ENCODE measurements around the gene ANKRD52.

Gene ANKRD52

GRCh38 chr12:56237552-56237951, 20.6 kb downstream of the ANKRD52 start:
- no peak for DNase-seq

DNA sequence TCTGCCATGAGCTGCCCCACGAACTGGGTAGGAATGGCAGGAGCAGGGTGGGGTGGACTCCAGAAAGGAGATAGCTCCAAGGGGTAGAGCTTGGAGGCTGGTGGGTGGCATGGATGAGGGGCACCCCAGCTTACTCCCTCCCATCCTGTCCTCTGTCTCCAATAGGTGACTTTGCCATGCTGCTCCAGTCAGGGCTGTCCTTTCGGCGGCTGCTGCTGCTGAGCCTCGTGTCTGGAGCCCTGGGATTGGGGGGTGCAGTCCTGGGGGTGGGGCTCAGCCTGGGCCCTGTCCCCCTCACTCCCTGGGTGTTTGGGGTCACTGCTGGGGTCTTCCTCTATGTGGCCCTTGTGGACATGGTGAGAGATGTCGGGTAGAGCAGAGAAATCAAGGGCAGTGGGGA, 21.2 kb downstream of the ANKRD52 start:
- no peak for DNase-seq

DNA sequence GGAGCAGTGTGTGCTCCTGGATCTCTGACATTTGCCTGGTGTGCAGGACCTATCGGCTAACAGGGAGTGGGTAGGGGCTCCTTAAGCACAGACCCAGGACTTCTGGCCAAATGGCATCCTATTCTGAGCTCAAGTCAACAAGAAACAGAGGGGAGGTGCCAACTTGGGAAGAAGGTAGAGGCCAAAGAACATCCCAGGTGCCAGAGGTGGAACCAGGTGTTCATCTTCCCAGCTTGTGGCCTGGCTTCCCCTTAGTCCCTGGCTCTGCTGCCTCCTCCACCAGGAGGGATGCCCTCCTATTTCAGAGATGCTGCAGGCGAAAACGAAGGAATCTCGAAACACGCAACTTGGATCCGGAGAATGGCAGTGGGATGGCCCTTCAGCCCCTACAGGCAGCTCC, 22.1 kb downstream of the ANKRD52 start:
- DNase-seq: no peak

GRCh38 chr12:56234746-56235436, 23.3 kb downstream of the ANKRD52 start:
- no peak for DNase-seq

- DNase-seq: no peak
Measured at GRCh38 chr12:56231184-56231582, 27.0 kb downstream of the ANKRD52 start.

GRCh38 chr12:56230432-56231183, 27.6 kb downstream of the ANKRD52 start:
- no peak for DNase-seq

- no peak for DNase-seq
Measured at GRCh38 chr12:56229916-56230431, 28.2 kb downstream of the ANKRD52 start, which contains the start of gene SLC39A5. SLC39A5 (plus strand) TSS chr12:56230051; CDS start chr12:56231275, 1,224 bp downstream.

GRCh38 chr12:56229082-56229481, 29.1 kb downstream of the ANKRD52 start:
- no peak for DNase-seq

DNA sequence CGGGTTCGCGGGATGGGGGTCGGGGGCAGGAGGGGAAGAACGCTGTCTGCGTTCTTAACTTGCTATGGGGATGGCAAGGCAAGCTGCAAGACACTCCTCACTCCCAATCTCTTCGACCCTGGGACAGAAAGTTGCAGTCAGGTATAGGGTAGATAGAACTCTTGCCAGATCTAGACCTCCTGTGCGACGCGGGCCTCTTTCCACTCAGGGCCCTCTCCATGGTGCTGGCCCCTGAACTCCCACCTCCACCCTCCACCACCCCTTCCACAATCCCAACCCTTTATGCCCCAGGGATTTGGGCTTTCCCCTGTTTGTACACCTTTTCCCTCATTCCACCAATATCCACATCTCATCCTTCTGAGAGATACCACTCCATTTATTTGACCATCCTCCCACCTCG, 33.2 kb downstream of the ANKRD52 start:
- no peak for DNase-seq

DNA sequence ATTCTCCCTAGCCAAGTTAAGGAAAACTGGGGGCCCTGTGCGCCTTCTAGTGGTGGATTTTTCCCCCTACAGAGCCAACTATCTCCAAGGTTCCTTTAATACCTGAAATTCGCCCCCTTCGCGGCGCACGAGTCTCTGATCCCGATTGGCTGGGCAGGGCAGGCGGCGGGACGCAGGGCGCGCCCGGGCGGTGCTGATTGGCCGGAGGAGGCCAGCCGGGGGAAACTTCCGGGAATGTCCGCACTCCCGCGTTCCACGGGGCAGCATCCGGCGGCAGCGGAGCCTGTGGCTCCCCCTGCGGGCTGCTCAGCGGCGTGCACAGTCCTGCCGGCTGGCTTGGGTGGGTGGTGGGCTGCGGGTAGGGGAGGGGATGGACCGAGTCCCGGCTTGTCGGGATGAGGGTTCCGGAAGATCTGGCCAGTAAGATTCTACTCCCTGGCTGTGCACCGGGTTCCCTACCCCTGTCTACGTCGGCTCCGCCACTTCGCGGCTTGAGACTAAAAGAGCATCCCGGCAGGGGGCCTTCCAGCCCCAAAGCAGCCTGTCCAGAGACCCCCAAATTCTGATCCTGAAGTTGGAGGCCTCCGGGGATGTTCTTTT, 34.0 kb downstream of the ANKRD52 start, which contains the start of gene NABP2:
TSS of gene NABP2 (plus strand) at position 241 of the 600 bp plus-strand sequence. CDS start 515 bp downstream, outside the sequence.
- DNase-seq: peak; percentile 92 to 97

DNA sequence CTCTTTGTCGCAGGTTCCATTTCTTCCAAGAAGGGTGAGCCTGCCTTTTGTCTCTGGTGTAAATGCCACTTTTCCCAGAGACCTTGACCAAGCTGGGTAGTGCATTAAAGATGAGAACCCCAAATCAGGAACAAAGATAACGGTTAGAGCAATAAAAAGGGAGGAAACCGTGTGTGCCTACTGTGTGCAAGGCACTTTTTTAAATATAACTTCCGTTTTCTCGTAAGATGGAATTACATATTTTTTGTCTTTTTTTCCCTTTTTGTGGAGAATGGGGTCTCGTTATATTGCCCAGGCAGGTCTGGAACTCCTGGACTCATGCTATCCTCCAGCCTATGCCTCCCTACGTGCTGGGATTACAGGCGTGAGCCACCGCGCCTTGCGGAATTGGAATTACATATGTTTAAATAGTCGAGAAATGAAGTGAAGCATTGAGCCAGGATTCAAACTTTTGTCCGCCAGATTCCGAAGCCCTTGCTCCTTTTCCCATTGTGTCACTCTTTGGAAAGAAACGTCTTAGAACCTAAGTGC, 34.5 kb downstream of the ANKRD52 start:
- DNase-seq: no peak

- DNase-seq: no peak
Measured at GRCh38 chr12:56222531-56222895, 35.7 kb downstream of the ANKRD52 start.

- DNase-seq: peak; percentile 94 to 96
Measured at GRCh38 chr12:56221757-56222530, 36.2 kb downstream of the ANKRD52 start, which contains the start of gene RNF41. RNF41 (minus strand) TSS chr12:56221922; CDS start chr12:56214047, 7,875 bp downstream.

DNA sequence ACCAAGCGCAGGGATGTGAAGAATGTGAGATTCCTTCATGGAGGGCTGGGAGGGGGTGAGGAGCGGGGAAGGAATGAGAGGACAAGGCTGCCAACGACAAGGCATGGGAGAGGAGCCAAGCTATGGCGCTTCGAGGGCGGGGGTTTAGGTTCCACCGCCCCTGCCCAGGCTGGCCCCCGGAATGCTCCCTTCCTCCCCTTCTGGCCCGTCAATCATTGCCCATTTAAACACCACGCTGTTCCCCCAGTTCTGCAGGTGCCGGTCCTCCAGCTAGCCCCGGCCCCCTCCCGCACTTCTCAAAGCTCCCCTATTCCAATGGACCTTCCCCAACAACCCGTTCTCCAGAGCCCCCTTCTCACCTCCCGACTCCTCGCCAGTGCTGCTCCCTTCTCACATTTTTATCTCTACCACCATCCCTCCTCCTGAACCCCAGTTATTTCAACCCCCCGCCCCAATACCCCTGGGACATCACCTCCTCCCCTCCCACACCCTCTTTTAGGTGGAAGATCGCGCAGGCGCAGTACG, 36.9 kb downstream of the ANKRD52 start:
- peak; percentile 38 to 47 for DNase-seq

GRCh38 chr12:56220611-56221231, 37.5 kb downstream of the ANKRD52 start:
- DNase-seq: no peak

DNA sequence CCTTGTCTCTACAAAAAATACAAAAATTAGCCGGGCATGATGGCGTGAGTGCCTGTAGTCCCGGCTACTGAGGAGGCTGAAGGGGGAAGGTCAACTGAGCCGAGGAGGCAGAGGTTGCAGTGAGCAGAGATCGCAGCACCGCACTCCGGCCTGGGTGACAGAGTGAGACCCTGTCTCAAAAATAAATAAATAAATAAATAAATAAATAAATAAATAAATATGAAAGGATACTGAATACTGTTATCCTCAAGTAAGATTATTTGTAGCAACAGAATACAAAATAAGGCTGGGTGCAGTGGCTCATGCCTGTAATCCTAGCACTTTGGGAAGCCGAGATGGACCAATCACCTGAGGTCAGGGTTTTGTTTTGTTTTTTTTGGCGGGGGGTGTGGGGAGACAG, 38.3 kb downstream of the ANKRD52 start:
- no peak for DNase-seq

- DNase-seq: no peak
Measured at GRCh38 chr12:56216461-56216860, 41.7 kb downstream of the ANKRD52 start.

- DNase-seq: no peak
Measured at GRCh38 chr12:56213878-56214277, 44.3 kb downstream of the ANKRD52 start.

- DNase-seq: no peak
Measured at GRCh38 chr12:56212361-56212760, 45.8 kb downstream of the ANKRD52 start.

- no peak for DNase-seq
Measured at GRCh38 chr12:56208006-56208405, 50.2 kb downstream of the ANKRD52 start.

- peak in 1 of 2 experiments; percentile 53 for DNase-seq
Measured at GRCh38 chr12:56206452-56207166, 51.6 kb downstream of the ANKRD52 start.

Measured in NCI-H524 (cell line).